GM18507 (cell line): ENCODE measurements around the gene ENTPD2.
"Not testable (repeated sequence)": the region's sequence is repeated elsewhere in the genome, so short reads cannot be mapped to it uniquely, and the experiment has no call there.

Experiments used
- DNase-seq: peaks from one replicate; pipeline ENCODE4 v3.0.0; 2011; ENCODE audit warnings: low read depth; ENCODE audit not compliant: insufficient read length; ENCODE audit errors: extremely low spot score
- FAIRE-seq: peaks from 2 replicates; lab custom pipeline; 2011; peaks lifted over from hg19 to GRCh38; lab: Jason Lieb, UNC

The ENTPD2 gene

GRCh38 chr9:137034039-137034708, 19.7 kb downstream of the ENTPD2 start:
- DNase-seq, result no peak
- no peak for FAIRE-seq

GRCh38 chr9:137033481-137033880, 20.4 kb downstream of the ENTPD2 start:
- not testable (repeated sequence) for DNase-seq, FAIRE-seq

- DNase-seq (no peak), FAIRE-seq (peak; percentile 5)
These were observed 21.0 kb downstream of the ENTPD2 start for GRCh38 chr9:137032858-137033257.

GRCh38 chr9:137031904-137032640, 21.8 kb downstream of the ENTPD2 start, which contains the start of gene FUT7:
FUT7 (minus strand) TSS chr9:137032088; CDS start chr9:137031991, 97 bp downstream.
- FAIRE-seq (peak; percentile 41), DNase-seq (no peak)

- DNase-seq, result no peak
- peak; percentile 83 for FAIRE-seq
These were observed 23.0 kb downstream of the ENTPD2 start for GRCh38 chr9:137030538-137031527.

GRCh38 chr9:137030006-137030405, 23.9 kb downstream of the ENTPD2 start:
- DNase-seq (no peak), FAIRE-seq (no peak)

- FAIRE-seq, result peak; percentile 95
- peak; percentile 44 for DNase-seq
These were observed 24.6 kb downstream of the ENTPD2 start for GRCh38 chr9:137029058-137029936.

GRCh38 chr9:137028263-137029057, 25.4 kb downstream of the ENTPD2 start:
- FAIRE-seq (peak; percentile 70), DNase-seq (no peak)

GRCh38 chr9:137027369-137028262, 26.2 kb downstream of the ENTPD2 start, which contains the start of gene ABCA2:
ABCA2 (minus strand) TSS chr9:137028237; CDS start chr9:137028140, 97 bp downstream.
- FAIRE-seq (no peak), DNase-seq (no peak)

- no peak for FAIRE-seq
These were observed 27.0 kb downstream of the ENTPD2 start for GRCh38 chr9:137026828-137027227.

GRCh38 chr9:137026384-137026783, 27.5 kb downstream of the ENTPD2 start:
- no peak for FAIRE-seq
- no peak for DNase-seq

More at GRCh38 chr9:137026828-137027227, 27.0 kb downstream of the ENTPD2 start:
- DNase-seq, result no peak

- FAIRE-seq (no peak), DNase-seq (no peak)
These were observed 28.3 kb downstream of the ENTPD2 start for GRCh38 chr9:137025517-137025966.

GRCh38 chr9:137023583-137023991, 30.3 kb downstream of the ENTPD2 start:
- FAIRE-seq, result no peak

GRCh38 chr9:137023157-137023556, 30.7 kb downstream of the ENTPD2 start:
- FAIRE-seq (no peak), DNase-seq (no peak)

More at GRCh38 chr9:137023583-137023991, 30.3 kb downstream of the ENTPD2 start:
- no peak for DNase-seq

GRCh38 chr9:137022662-137023008, 31.2 kb downstream of the ENTPD2 start:
- FAIRE-seq (no peak), DNase-seq (no peak)

GRCh38 chr9:137021979-137022661, 31.7 kb downstream of the ENTPD2 start:
- FAIRE-seq (peak; percentile 89), DNase-seq (no peak)
